ENCODE results near the gene NHLH1. TPM values are rescaled to one million over a fixed set of nuclear protein-coding genes. Genes with fewer than 3 reads are reported as not detected.
A peak's percentile ranks its signal among the peaks of the same experiment; 100 is the strongest.

NHLH1 gene
- under 1 TPM; 0.23 to 0.68 (median 0.38) TPM for polyA plus RNA-seq (ENCODE audit: insufficient read length in 10 of 10)
- long read RNA-seq, donor 1: 0 reads
- long read RNA-seq, donor 2: 0 reads
- long read RNA-seq, donor 3: 0 reads
- long read RNA-seq, donor 4: 0 reads
- long read RNA-seq, donor 5: 0 reads
- long read RNA-seq, donor 6: 0 reads
- long read RNA-seq, donor 7, partial matches to known transcripts: 0 of 1 reads
- long read RNA-seq, donor 7, other reads (novel, unspliced or antisense): 0 of 1 reads
- long read RNA-seq, donor 8: 0 reads
- long read RNA-seq, donor 9: 0 reads

DNA sequence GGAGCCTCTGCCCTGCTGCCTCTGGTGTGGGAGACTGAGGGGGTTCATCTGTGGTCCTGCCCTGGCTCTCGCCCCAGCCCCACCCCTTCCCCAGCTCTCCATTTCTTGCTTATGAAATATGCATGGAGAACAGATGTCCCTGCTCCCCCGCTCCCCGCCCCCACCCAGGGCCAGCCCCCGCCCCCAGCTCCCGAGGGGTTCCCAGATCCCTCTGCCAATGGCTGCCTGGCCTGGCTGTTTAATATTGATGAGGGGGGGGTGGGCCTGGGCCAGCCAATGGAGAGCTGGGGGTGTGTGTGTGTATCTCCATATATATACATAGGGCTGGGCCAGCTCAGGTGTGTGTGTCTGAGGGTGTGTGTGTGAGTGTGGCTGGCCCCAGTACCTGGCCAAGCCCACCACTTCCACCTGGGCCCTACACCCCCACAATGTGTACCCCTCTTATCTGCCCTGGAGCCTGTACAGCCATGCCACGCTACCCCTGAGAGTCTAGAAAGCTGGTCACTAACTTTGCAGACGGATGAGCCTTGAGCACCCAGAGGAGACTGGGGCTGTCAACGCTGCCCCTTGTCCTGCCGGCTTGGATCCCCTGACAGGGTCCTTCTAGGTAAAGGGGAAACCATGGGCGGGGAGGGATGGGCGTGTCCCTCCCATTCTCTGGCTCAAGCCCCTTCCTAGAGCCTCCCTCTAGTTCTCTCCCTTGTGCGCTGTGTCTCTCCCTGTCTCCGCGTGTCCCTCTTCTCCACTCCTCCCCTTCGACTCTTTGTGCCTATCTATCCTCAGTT, at the start of gene NHLH1:
Gene NHLH1, plus strand, starts transcription at position 341 of the 785 bp plus-strand sequence. CDS start 3,661 bp downstream, outside the sequence.
- peak in 1 of 3 donors; percentile 45 for DNase-seq

- DNase-seq: no peak
These were observed 44.0 kb upstream of the NHLH1 start for GRCh38 chr1:160322831-160323230.

- no peak for DNase-seq
These were observed 41.6 kb upstream of the NHLH1 start for GRCh38 chr1:160325252-160325651.

DNA sequence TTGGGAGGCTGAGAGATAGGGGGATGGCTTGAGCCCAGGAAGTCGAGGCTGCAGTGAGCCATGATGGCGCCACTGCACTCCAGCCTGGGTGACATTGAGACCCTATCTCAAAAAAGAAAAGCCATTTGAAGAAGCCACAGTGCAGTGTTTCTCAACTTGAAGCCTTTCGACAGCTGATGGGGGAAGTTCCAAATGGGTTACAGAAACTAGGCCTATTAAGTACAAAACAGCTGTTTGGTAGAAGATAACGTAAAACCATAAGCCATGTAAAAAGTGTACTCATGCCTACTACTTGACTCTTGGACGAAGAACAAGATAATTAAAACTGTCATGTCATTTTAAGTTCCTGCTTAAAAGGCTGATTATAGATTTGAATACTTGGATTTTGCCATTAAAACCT, 40.5 kb upstream of the NHLH1 start:
- DNase-seq: peak in 1 of 3 donors; percentile 14

DNA sequence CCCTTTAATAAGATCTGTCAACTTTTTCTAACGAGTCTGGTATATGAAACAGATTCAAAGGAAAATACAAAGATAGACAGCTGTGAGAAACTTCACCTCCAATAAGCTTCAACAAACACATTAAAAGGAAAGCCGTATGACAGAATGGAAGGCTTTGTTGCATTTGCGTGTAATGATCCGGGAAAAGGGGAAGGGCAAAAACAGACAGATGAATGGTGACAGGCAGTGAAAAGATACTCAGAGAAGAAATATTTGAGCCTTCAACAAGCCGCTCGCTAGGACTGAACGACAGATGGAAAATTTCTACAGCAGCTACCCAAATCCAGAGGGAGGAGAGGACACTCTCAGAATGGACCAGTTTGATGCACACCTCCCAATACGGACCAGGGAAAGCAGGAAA, 38.7 kb upstream of the NHLH1 start:
- no peak for DNase-seq

GRCh38 chr1:160330119-160330518, 36.8 kb upstream of the NHLH1 start:
- DNase-seq: no peak

- DNase-seq: no peak
These were observed 34.4 kb upstream of the NHLH1 start for GRCh38 chr1:160332516-160332915.

DNA sequence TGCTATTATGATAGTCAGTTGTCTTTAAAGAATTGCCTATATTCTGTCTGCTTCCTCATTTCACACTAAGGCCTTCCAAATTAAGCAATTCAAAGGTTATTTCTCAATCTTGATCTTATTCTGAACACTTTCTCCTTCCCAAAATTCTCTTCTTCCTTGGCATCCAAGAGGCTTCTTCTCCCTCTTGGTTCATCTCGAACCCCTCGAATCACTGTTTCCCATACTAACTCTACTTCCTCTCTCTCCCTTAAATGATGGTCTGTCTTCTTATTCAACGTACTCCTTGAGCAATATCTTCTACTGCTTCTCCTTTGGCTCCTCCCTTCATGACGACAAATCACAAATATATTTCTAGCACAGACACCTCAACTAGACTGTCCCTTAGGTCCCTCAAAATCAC, 28.3 kb upstream of the NHLH1 start:
- no peak for DNase-seq

- no peak for DNase-seq
These were observed 26.7 kb upstream of the NHLH1 start for GRCh38 chr1:160340146-160340545.

GRCh38 chr1:160340866-160341265, 26.0 kb upstream of the NHLH1 start:
- no peak for DNase-seq

DNA sequence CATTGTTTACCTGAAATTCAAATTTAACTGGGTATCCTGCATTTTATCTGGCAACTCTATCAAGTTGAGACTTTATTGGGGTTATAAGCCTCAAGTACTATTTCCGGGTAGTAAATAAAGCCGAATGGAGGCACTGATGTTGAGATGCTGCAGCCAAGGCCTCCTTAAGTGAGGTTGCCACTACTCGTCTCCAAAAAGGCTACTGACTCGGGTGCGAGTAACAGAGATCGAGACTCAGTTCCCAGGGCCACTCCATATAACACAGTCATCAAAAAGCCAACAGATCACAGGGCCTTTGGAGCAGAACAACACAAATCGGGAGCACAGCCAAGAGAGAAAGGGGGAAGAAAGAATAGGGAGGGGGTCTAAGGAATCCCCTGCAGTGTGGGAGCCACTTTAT, 24.3 kb upstream of the NHLH1 start:
- peak in 2 of 3 donors; percentile 36 to 72 for DNase-seq

GRCh38 chr1:160342953-160343869, 23.7 kb upstream of the NHLH1 start, which contains the start of the genes COPA and NCSTN:
Gene COPA, minus strand, starts transcription at chr1:160343250. Its CDS starts 80 bp downstream, at chr1:160343170.
Gene NCSTN, plus strand, starts transcription at chr1:160343383. Its CDS starts 14 bp downstream, at chr1:160343397.
- DNase-seq: peak; percentile 96 to 98 (median 97)

DNA sequence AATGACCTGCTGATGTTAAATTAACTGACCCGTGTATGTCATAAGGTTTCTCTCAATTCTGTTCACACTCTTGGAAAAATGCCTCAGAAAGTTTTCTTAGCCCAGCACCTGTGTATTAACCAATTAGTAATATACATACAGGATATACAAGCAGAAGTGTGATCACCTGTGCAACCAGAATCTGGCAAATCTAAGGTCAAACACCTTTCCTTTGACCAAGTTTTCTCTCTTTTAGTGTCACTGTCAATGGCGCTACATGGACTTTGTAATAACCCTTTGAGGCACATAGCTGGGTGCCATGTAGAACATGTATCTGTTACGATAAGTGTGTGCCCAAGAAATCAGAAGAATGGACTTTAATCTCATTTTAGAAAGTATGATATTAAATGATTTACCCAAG, 22.6 kb upstream of the NHLH1 start:
- no peak for DNase-seq

DNA sequence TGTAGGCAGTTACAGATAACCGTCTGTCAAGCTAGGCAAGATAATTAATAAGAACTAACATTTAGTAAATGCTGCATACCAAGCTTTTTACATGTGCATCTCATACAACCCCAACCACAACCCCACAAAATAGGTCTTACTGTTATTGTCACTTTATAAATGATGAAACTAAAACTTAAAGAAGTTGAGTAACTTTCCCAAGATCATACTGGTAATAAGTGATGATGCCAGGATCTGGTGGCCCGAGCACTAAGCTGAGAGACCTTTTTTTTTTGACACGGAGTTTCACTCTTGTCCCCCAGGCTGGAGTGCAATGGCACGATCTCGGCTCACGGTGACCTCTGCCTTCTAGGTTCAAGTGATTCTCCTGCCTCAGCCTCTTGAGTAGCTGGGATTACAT, 21.9 kb upstream of the NHLH1 start:
- no peak for DNase-seq

- no peak for DNase-seq
These were observed 20.4 kb upstream of the NHLH1 start for GRCh38 chr1:160346463-160346862.

DNA sequence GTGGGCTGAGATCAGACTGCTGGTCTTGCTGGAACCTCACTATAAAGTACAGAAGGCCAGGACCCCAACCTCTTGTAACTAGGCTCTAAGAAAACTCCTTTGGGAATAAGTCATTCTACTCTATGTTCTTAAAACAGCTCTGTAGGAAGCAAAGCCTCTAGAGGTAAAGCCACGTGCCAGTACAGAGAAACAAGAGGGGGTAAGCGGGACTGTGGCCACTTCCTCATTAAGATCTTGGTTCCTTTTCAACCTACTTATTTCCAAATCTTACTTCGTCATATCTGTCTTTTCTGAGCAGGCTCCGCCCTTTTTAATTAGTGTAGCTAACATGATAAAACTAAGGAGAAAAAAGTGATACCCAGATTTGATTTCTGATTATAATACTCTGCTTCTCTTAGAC, 19.9 kb upstream of the NHLH1 start:
- no peak for DNase-seq

DNA sequence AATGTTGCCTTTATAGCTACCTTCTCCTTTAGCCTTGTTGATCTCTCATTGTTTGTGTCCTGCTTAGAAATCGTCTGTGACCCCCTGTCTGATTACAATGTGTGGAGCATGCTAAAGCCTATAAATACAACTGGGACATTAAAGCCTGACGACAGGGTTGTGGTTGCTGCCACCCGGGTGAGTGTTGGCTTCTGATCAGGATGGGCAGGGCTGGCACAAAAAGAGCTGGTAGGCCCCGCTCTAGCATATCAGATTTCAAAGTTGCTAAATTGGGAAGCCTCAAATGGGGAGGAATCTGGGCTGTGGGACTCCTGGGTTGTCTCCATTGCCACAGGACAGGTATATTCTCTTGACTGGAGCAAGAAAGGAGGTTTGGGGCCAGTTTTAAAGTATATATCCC, 15.2 kb upstream of the NHLH1 start:
- DNase-seq: peak in 1 of 3 donors; percentile 51

- DNase-seq: no peak
These were observed 14.3 kb upstream of the NHLH1 start for GRCh38 chr1:160352555-160352954.

DNA sequence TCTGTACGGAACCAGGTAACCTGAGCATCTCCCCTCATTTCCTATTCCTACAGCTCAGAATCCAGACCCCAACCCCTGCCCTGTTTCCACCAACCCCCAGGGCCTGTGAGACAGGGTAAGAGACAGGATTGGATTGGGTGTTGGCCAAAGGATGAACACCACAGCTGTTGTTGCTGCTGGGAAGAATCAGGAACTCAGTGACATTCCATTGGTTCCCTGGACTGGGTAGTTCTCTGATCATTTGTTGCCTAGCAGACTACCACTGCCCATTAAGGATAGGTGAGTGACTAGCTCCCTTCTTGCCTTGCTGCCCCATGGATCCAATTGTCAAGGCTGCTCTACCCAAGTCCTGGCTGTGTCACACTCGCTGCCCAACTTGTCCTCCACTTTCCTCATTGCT, 13.6 kb upstream of the NHLH1 start:
- peak in 2 of 3 donors; percentile 45 to 47 for DNase-seq

- no peak for DNase-seq
These were observed 12.4 kb upstream of the NHLH1 start for GRCh38 chr1:160354388-160354985.

DNA sequence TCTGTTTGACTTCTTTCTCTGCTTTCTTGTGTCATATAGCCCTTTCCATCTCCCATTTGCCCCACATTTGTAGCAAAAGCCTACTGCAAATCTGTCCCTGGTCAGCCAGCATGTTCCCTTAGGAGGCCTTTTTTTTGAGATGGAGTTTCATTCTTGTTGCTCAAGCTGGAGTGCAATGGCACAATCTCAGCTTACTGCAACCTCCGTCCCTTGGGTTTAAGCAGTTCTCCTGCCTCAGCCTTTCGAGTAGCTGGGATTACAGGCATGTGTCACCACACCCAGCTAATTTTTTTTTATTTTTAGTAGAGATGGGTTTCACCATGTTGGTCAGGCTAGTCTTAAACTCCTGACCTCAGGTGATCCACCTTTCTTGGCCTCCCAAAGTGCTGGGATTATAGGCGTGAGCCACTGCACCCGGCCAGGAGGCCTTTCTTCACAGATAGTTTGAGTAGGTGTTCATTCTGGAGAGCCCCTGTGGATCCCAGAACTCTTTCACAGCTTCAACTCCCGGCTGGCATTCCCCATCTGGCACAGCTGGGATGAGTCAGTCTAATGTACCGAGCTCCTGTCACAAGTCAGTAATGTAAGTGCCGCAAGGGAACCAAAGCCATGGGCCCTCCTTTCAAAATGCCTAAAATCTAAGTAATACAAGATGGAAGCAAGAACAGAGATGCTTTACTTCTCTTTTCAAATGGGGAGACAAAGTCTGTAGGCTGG, 9.4 kb upstream of the NHLH1 start:
- no peak for DNase-seq
